Effector memory CD8-positive, alpha-beta T cell (primary cell): ENCODE data around the gene NAGPA.

ENCODE experiments used
- ATAC-seq: fragments of 150-1000 bp; cut with Tn5 transposase; replicated peaks from 2 replicates; pipeline ENCODE4 v1.10.0; 2021; ENCODE audit warnings: mild to moderate bottlenecking, moderate library complexity
- DNase-seq, 3 experiments: peaks; one replicate each; pipeline ENCODE4 v3.0.0; 2021
- H3K27ac Mint-ChIP-seq, 2 donors: one replicate each; pipeline ENCODE4 v1.8.0; 2022; ENCODE audit warnings: mild to moderate bottlenecking in 2 of 2, mixed read lengths in 2 of 2, moderate library complexity in 2 of 2
- H3K27me3 Mint-ChIP-seq, 2 donors: one replicate each; pipeline ENCODE4 v1.8.0; 2022; ENCODE audit warnings: mixed read lengths in 2 of 2
- H3K36me3 Mint-ChIP-seq: one replicate; pipeline ENCODE4 v1.8.0; 2022; ENCODE audit warnings: mild to moderate bottlenecking, moderate library complexity, mixed read lengths; ENCODE audit not compliant: insufficient read depth
- H3K4me1 Mint-ChIP-seq, 2 donors: one replicate each; pipeline ENCODE4 v1.8.0; 2022; ENCODE audit warnings: low read depth in 2 of 2, mixed read lengths in 2 of 2
- H3K4me3 Mint-ChIP-seq, 2 donors: one replicate each; pipeline ENCODE4 v1.8.0; 2022; ENCODE audit warnings: mild to moderate bottlenecking in 2 of 2, mixed read lengths in 2 of 2, moderate library complexity in 2 of 2
- H3K9me3 Mint-ChIP-seq, 2 donors: one replicate each; pipeline ENCODE4 v1.8.0; 2022; ENCODE audit warnings: mixed read lengths in 2 of 2

Gene NAGPA

GRCh38 chr16:5070431-5071186 is 36.9 kb upstream of the NAGPA start:
- DNase-seq (no peak), ATAC-seq (no peak)
- Mint-ChIP-seq H3K27me3 (peaks cover 0 to 2% of the 10 kb centered on the region in 2 donors), H3K27ac (peak overlapping the region; percentile 98 to 99), H3K9me3 (no peaks in the 10 kb centered on the region), H3K4me1 (peaks cover 27% of the 10 kb centered on the region in 2 donors), H3K36me3 (peaks cover 29% of the 10 kb centered on the region), H3K4me3 (peak overlapping the region in 1 of 2 donors; percentile 96)

GRCh38 chr16:5069854-5070253 is 36.1 kb upstream of the NAGPA start:
- peaks cover 0 to 7% of the 10 kb centered on the region in 2 donors for H3K27me3 Mint-ChIP-seq
- ATAC-seq = no peak
- peak overlapping the region in 1 of 2 donors; percentile 98 for H3K27ac Mint-ChIP-seq
- peak overlapping the region in 1 of 2 donors; percentile 45 for H3K4me3 Mint-ChIP-seq
- peaks cover 22% of the 10 kb centered on the region for H3K36me3 Mint-ChIP-seq
- no peak for DNase-seq
- H3K4me1 Mint-ChIP-seq = peaks cover 24 to 27% of the 10 kb centered on the region in 2 donors
- no peaks in the 10 kb centered on the region for H3K9me3 Mint-ChIP-seq

- H3K4me3 Mint-ChIP-seq = no peak overlapping the region
- ATAC-seq (no peak), DNase-seq (no peak)
- H3K4me1 Mint-ChIP-seq = peaks cover 24 to 27% of the 10 kb centered on the region in 2 donors
- peaks cover 20% of the 10 kb centered on the region for H3K36me3 Mint-ChIP-seq
- H3K27ac Mint-ChIP-seq = no peak overlapping the region
- peaks cover 0 to 15% of the 10 kb centered on the region in 2 donors for H3K27me3 Mint-ChIP-seq
- H3K9me3 Mint-ChIP-seq = no peaks in the 10 kb centered on the region
These were observed 35.3 kb upstream of the NAGPA start for GRCh38 chr16:5069048-5069447.

GRCh38 chr16:5066511-5066910 is 32.8 kb upstream of the NAGPA start:
- peaks cover 7 to 9% of the 10 kb centered on the region in 2 donors for H3K4me1 Mint-ChIP-seq
- ATAC-seq = no peak

GRCh38 chr16:5065813-5066212 is 32.1 kb upstream of the NAGPA start, which contains the start of gene C16orf89:
TSS of gene C16orf89 (minus strand) at chr16:5065956. CDS start at chr16:5065908, 48 bp downstream.
- Mint-ChIP-seq H3K27ac (no peak within 1 kb of the TSS), H3K36me3 (no peaks in the 10 kb centered on the region), H3K9me3 (no peaks in the 10 kb centered on the region), H3K27me3 (peaks cover 10 to 38% of the 10 kb centered on the region in 2 donors), H3K4me1 (peaks cover under 1 to 2% of the 10 kb centered on the region in 2 donors), H3K4me3 (no peak within 1 kb of the TSS)
- DNase-seq (no peak), ATAC-seq (no peak)

More at GRCh38 chr16:5066511-5066910, 32.8 kb upstream of the NAGPA start:
- DNase-seq = no peak
- H3K27me3 Mint-ChIP-seq = peaks cover 10 to 35% of the 10 kb centered on the region in 2 donors
- no peak overlapping the region for H3K27ac Mint-ChIP-seq
- H3K4me3 Mint-ChIP-seq = no peak overlapping the region
- no peaks in the 10 kb centered on the region for H3K9me3 Mint-ChIP-seq
- H3K36me3 Mint-ChIP-seq = peaks cover 3% of the 10 kb centered on the region

GRCh38 chr16:5065326-5065725 is 31.6 kb upstream of the NAGPA start:
- ATAC-seq = no peak
- H3K36me3 Mint-ChIP-seq = no peaks in the 10 kb centered on the region

GRCh38 chr16:5064915-5065314 is 31.2 kb upstream of the NAGPA start:
- Mint-ChIP-seq H3K4me3 (no peak overlapping the region), H3K27me3 (peaks cover 10 to 45% of the 10 kb centered on the region in 2 donors), H3K4me1 (no peaks in the 10 kb centered on the region), H3K27ac (no peak overlapping the region), H3K36me3 (no peaks in the 10 kb centered on the region), H3K9me3 (no peaks in the 10 kb centered on the region)
- ATAC-seq (no peak), DNase-seq (no peak)

More at GRCh38 chr16:5065326-5065725, 31.6 kb upstream of the NAGPA start:
- no peak overlapping the region for H3K27ac Mint-ChIP-seq
- H3K4me3 Mint-ChIP-seq = no peak overlapping the region
- peaks cover 10 to 41% of the 10 kb centered on the region in 2 donors for H3K27me3 Mint-ChIP-seq
- no peaks in the 10 kb centered on the region for H3K4me1 Mint-ChIP-seq
- no peaks in the 10 kb centered on the region for H3K9me3 Mint-ChIP-seq
- DNase-seq = no peak

GRCh38 chr16:5062790-5063765 is 29.3 kb upstream of the NAGPA start:
- H3K36me3 Mint-ChIP-seq = no peaks in the 10 kb centered on the region
- H3K4me3 Mint-ChIP-seq = no peak overlapping the region
- no peak for ATAC-seq
- H3K27me3 Mint-ChIP-seq = peaks cover 10 to 47% of the 10 kb centered on the region in 2 donors
- no peaks in the 10 kb centered on the region for H3K4me1 Mint-ChIP-seq
- no peak overlapping the region for H3K27ac Mint-ChIP-seq
- no peaks in the 10 kb centered on the region for H3K9me3 Mint-ChIP-seq
- no peak for DNase-seq

- Mint-ChIP-seq H3K4me1 (no peaks in the 10 kb centered on the region), H3K27ac (no peak overlapping the region), H3K27me3 (peaks cover 10 to 47% of the 10 kb centered on the region in 2 donors), H3K9me3 (no peaks in the 10 kb centered on the region), H3K4me3 (no peak overlapping the region), H3K36me3 (no peaks in the 10 kb centered on the region)
- ATAC-seq (no peak), DNase-seq (no peak)
These were observed 28.3 kb upstream of the NAGPA start for GRCh38 chr16:5062051-5062450.

- peaks cover 10 to 40% of the 10 kb centered on the region in 2 donors for H3K27me3 Mint-ChIP-seq
- H3K36me3 Mint-ChIP-seq = no peaks in the 10 kb centered on the region
- no peak for DNase-seq
- no peaks in the 10 kb centered on the region for H3K4me1 Mint-ChIP-seq
- H3K9me3 Mint-ChIP-seq = no peaks in the 10 kb centered on the region
- no peak overlapping the region for H3K4me3 Mint-ChIP-seq
- no peak overlapping the region for H3K27ac Mint-ChIP-seq
- no peak for ATAC-seq
These were observed 26.4 kb upstream of the NAGPA start for GRCh38 chr16:5060073-5060641.

- H3K27ac Mint-ChIP-seq = no peak overlapping the region
- DNase-seq (no peak), ATAC-seq (no peak)
- no peaks in the 10 kb centered on the region for H3K4me1 Mint-ChIP-seq
- H3K27me3 Mint-ChIP-seq = peaks cover 10 to 36% of the 10 kb centered on the region in 2 donors
- H3K4me3 Mint-ChIP-seq = no peak overlapping the region
- no peaks in the 10 kb centered on the region for H3K36me3 Mint-ChIP-seq
- no peaks in the 10 kb centered on the region for H3K9me3 Mint-ChIP-seq
These were observed 25.8 kb upstream of the NAGPA start for GRCh38 chr16:5059386-5060072.

GRCh38 chr16:5058476-5058875 is 24.7 kb upstream of the NAGPA start:
- Mint-ChIP-seq H3K4me3 (no peak overlapping the region), H3K27ac (no peak overlapping the region), H3K4me1 (no peaks in the 10 kb centered on the region), H3K9me3 (no peaks in the 10 kb centered on the region), H3K27me3 (peaks cover 10 to 31% of the 10 kb centered on the region in 2 donors), H3K36me3 (no peaks in the 10 kb centered on the region)
- DNase-seq (no peak), ATAC-seq (no peak)

- Mint-ChIP-seq H3K9me3 (no peaks in the 10 kb centered on the region), H3K4me1 (no peaks in the 10 kb centered on the region), H3K36me3 (no peaks in the 10 kb centered on the region), H3K27ac (no peak overlapping the region), H3K27me3 (peaks cover 0 to 10% of the 10 kb centered on the region in 2 donors), H3K4me3 (no peak overlapping the region)
- ATAC-seq (peak; percentile 67), DNase-seq (peak in 2 of 3 experiments; percentile 18 to 24)
These were observed 22.6 kb upstream of the NAGPA start for GRCh38 chr16:5056352-5056751.
